Keratinocyte (primary cell): ENCODE measurements around the gene MGAT5. TPM values are rescaled to one million over a fixed set of nuclear protein-coding genes. Genes with fewer than 3 reads are reported as not detected.

Experiments used
- DNase-seq: peaks from one replicate; pipeline ENCODE4 v3.0.0-alpha.2; 2011; ENCODE audit warnings: low read depth, missing footprints, low spot score
- FAIRE-seq: peaks from 2 replicates; lab custom pipeline; 2011; peaks lifted over from hg19 to GRCh38; lab: Jason Lieb, UNC
- H2AFZ ChIP-seq: 2 replicates; pipeline ENCODE4 v1.6.0; 2012; ENCODE audit warnings: low read length, control low read depth, inconsistent platforms; ENCODE audit not compliant: control insufficient read depth
- H3K27ac ChIP-seq: 2 replicates; pipeline ENCODE4 v1.5.1; 2011; ENCODE audit warnings: low read length; ENCODE audit not compliant: control insufficient read depth, insufficient read depth
- H3K27me3 ChIP-seq: 3 replicates; pipeline ENCODE4 v1.6.0; 2011; ENCODE audit warnings: low read length; ENCODE audit not compliant: control insufficient read depth, insufficient read depth; ENCODE audit errors: extremely low read depth
- H3K36me3 ChIP-seq, 2 experiments: 2 replicates in 1 of 2; 3 replicates in 1 of 2; pipeline ENCODE4 v1.5.1; 2011; ENCODE audit warnings: low read length in 2 of 2, mild to moderate bottlenecking in 1 of 2; ENCODE audit not compliant: control insufficient read depth in 2 of 2, insufficient read depth in 2 of 2; ENCODE audit errors: extremely low read depth in 1 of 2
- H3K4me1 ChIP-seq: 3 replicates; pipeline ENCODE4 v1.5.1; 2011; ENCODE audit warnings: low read length; ENCODE audit not compliant: control insufficient read depth, insufficient read depth; ENCODE audit errors: extremely low read depth
- H3K4me2 ChIP-seq: 3 replicates; pipeline ENCODE4 v1.6.0; 2011; ENCODE audit warnings: low read depth, low read length; ENCODE audit not compliant: control insufficient read depth, insufficient read depth; ENCODE audit errors: extremely low read depth
- H3K4me3 ChIP-seq, 3 experiments: fragments of 200-600 bp in 1 of 3; sonication (generic) in 1 of 3; 2 replicates in 2 of 3; 3 replicates in 1 of 3; pipeline ENCODE4 v1.5.1; 2011 to 2016; ENCODE audit warnings: low read length in 3 of 3, mild to moderate bottlenecking in 3 of 3, control low read depth in 2 of 3, inconsistent platforms in 1 of 3, low read depth in 1 of 3, mixed read lengths in 1 of 3, mixed run types in 1 of 3, moderate library complexity in 1 of 3; ENCODE audit not compliant: control insufficient read depth in 2 of 3, insufficient read depth in 2 of 3; ENCODE audit errors: extremely low read depth in 1 of 3
- H3K79me2 ChIP-seq: 2 replicates; pipeline ENCODE4 v1.6.0; 2012; ENCODE audit warnings: low read length; ENCODE audit not compliant: control insufficient read depth, insufficient read depth
- H3K9ac ChIP-seq: 3 replicates; pipeline ENCODE4 v1.6.0; 2011; ENCODE audit warnings: low read length; ENCODE audit not compliant: control insufficient read depth, insufficient read depth; ENCODE audit errors: extremely low read depth
- H3K9me1 ChIP-seq: 3 replicates; pipeline ENCODE4 v1.6.0; 2011; ENCODE audit warnings: low read length; ENCODE audit not compliant: control insufficient read depth, insufficient read depth; ENCODE audit errors: extremely low read depth
- H3K9me3 ChIP-seq: 2 replicates; pipeline ENCODE4 v1.5.1; 2012; ENCODE audit warnings: low read depth, low read length; ENCODE audit not compliant: control insufficient read depth
- H4K20me1 ChIP-seq: 3 replicates; pipeline ENCODE4 v1.6.0; 2011; ENCODE audit warnings: low read length; ENCODE audit not compliant: control insufficient read depth, insufficient read depth; ENCODE audit errors: extremely low read depth
- EZH2 ChIP-seq: IDR thresholded peaks from one replicate; pipeline ENCODE4 v1.6.1; 2012; ENCODE audit warnings: inconsistent platforms, mild to moderate bottlenecking, low read length, moderate library complexity
- dilution Hi-C: fragments of 300-500 bp; cut with MboI; formaldehyde crosslinking; loops from one replicate; pipeline ENCODE4 v1.7.0; 2020; ENCODE audit warnings: low sequenced_read_pairs; ENCODE audit not compliant: extremely low pct_ligation_motif_present
- polyA plus RNA-seq, 5 experiments: library from polyadenylated mRNA; depleted of rRNA in 3 of 5; stranded (reverse) in 3 of 5; stranded (forward) in 1 of 5; unstranded in 1 of 5; fragments of >200 nt; gene quantifications; 1 replicate in 1 of 5; 2 replicates in 3 of 5; 3 replicates in 1 of 5; pipeline versions ENCODE4 v1.2.1 to v1.2.3, GENCODE V29; 2011 to 2012; ENCODE audit warnings: missing spikeins in 2 of 5, low read depth in 1 of 5, low replicate concordance in 1 of 5
- TF ChIP-seq, protein P1 (sequence below), 3 experiments: IDR thresholded peaks in 1 of 3; conservative IDR thresholded peaks in 1 of 3; optimal IDR thresholded peaks in 1 of 3; 2 replicates in 2 of 3; 3 replicates in 1 of 3; pipeline versions ENCODE3 to v1.5.1; 2011; ENCODE audit warnings: low read length in 3 of 3, mild to moderate bottlenecking in 3 of 3, moderate library complexity in 2 of 3, control low read depth in 1 of 3, inconsistent platforms in 1 of 3; ENCODE audit not compliant: insufficient read depth in 2 of 3; ENCODE audit errors: extremely low read depth in 1 of 3

MGAT5 gene
- polyA plus RNA-seq, 1 donor (not counting 4 experiments of a cell fraction or from before 2014, with no cell fraction given): 23.0 TPM

DNA sequence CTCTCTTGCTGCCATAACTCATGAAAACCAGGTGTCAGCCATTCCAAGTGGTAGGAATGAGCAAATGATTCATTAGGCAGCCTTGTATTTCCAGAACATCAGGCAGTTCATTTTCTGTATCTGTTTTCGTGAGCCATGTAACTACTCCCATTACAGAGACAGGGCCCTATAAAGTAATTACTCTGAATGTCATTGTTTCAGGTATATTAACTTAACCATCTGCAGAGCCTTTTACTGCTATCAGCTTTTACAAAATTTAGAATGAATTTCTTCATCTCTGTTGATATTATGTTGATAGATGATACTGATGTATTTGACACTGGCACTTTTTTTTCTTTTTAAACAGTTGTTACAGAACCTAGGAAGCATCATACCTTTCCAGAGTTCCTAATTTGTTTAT is 69.9 kb downstream of the MGAT5 start:
- H2AFZ ChIP-seq: no peak overlapping the region
- DNase-seq: no peak
- no peak overlapping the region for H3K4me3 ChIP-seq
- H3K79me2 ChIP-seq: no peaks in the 10 kb centered on the region
- no peak overlapping the region for H3K27ac ChIP-seq
- no peak overlapping the region for H3K9ac ChIP-seq
- peaks cover 2 to 6% of the 10 kb centered on the region in 2 experiments for H3K36me3 ChIP-seq
- no peak for FAIRE-seq
- H3K27me3 ChIP-seq: no peaks in the 10 kb centered on the region
- H3K4me2 ChIP-seq: no peak overlapping the region
- dilution Hi-C loops: no loop called here
- no peaks in the 10 kb centered on the region for H4K20me1 ChIP-seq
- H3K4me1 ChIP-seq: peaks cover 9% of the 10 kb centered on the region
- TF ChIP-seq, protein P1, sequence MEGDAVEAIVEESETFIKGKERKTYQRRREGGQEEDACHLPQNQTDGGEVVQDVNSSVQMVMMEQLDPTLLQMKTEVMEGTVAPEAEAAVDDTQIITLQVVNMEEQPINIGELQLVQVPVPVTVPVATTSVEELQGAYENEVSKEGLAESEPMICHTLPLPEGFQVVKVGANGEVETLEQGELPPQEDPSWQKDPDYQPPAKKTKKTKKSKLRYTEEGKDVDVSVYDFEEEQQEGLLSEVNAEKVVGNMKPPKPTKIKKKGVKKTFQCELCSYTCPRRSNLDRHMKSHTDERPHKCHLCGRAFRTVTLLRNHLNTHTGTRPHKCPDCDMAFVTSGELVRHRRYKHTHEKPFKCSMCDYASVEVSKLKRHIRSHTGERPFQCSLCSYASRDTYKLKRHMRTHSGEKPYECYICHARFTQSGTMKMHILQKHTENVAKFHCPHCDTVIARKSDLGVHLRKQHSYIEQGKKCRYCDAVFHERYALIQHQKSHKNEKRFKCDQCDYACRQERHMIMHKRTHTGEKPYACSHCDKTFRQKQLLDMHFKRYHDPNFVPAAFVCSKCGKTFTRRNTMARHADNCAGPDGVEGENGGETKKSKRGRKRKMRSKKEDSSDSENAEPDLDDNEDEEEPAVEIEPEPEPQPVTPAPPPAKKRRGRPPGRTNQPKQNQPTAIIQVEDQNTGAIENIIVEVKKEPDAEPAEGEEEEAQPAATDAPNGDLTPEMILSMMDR (optimal IDR thresholded peaks at IDR 0.05 in 1 of 3, IDR thresholded peaks at IDR 0.05 in 1 of 3, conservative IDR thresholded peaks at IDR 0.05 in 1 of 3; ENCODE audit: extremely low read depth in 1 of 3, insufficient read depth in 2 of 3, low read length in 3 of 3): no peak
- TF ChIP-seq EZH2: no peak
- H3K9me1 ChIP-seq: no peaks in the 10 kb centered on the region
- peaks cover 3% of the 10 kb centered on the region for H3K9me3 ChIP-seq

DNA sequence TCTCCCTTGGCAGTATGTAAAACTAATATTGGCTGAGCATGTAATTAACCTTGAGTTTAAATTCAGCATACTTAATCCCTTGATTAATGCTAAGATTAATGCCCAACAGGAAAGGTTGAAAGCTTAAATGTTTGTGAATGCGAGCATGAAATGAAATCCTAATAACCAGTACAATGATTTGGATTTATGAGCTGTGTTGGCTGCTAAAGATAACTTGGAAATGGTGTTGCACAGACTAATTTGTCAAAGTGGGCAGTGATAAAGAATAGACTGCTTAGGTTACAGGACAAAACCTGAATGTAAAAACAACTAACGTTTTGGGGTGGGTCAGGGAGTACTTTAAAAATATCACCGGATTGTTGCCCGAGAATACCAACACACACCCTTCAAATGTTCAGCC is 70.6 kb downstream of the MGAT5 start:
- dilution Hi-C loops: no loop called here
- peaks cover 2 to 4% of the 10 kb centered on the region in 2 experiments for H3K36me3 ChIP-seq
- no peak overlapping the region for H2AFZ ChIP-seq
- H3K27ac ChIP-seq: no peak overlapping the region
- H3K27me3 ChIP-seq: no peaks in the 10 kb centered on the region
- H3K4me1 ChIP-seq: peaks cover 9% of the 10 kb centered on the region
- no peak overlapping the region for H3K4me3 ChIP-seq
- no peak overlapping the region for H3K4me2 ChIP-seq
- no peak for DNase-seq
- FAIRE-seq: no peak
- TF ChIP-seq, protein P1 (optimal IDR thresholded peaks at IDR 0.05 in 1 of 3, IDR thresholded peaks at IDR 0.05 in 1 of 3, conservative IDR thresholded peaks at IDR 0.05 in 1 of 3; ENCODE audit: extremely low read depth in 1 of 3, insufficient read depth in 2 of 3, low read length in 3 of 3): no peak
- TF ChIP-seq EZH2: no peak
- no peaks in the 10 kb centered on the region for H3K9me1 ChIP-seq
- no peaks in the 10 kb centered on the region for H4K20me1 ChIP-seq
- H3K79me2 ChIP-seq: no peaks in the 10 kb centered on the region
- H3K9me3 ChIP-seq: peaks cover 3% of the 10 kb centered on the region
- H3K9ac ChIP-seq: no peak overlapping the region
